HL-60 (cell line): ENCODE data around the gene RBM6.

Experiments
- DNase-seq, 2 experiments: peaks; one replicate each; pipeline ENCODE4 v3.0.0-alpha.2; 2010 to 2020; ENCODE audit warnings: low read depth in 1 of 2, low spot score in 1 of 2
- H3K27ac ChIP-seq: fragments of 250-450 bp; sonication (Bioruptor Pico); replicated peaks from 2 replicates; pipeline ENCODE4 v1.5.1; 2020; ENCODE audit warnings: mild to moderate bottlenecking, moderate library complexity
- H3K27me3 ChIP-seq: fragments of 250-450 bp; sonication (Bioruptor Pico); 2 replicates; pipeline ENCODE4 v1.5.1; 2021; ENCODE audit warnings: mild to moderate bottlenecking, moderate library complexity; ENCODE audit not compliant: insufficient read depth, poor library complexity, severe bottlenecking
- H3K4me3 ChIP-seq: replicated peaks from 2 replicates; pipeline ENCODE4 v1.5.1; 2011; ENCODE audit warnings: mild to moderate bottlenecking, control low read depth, low read length; ENCODE audit not compliant: insufficient read depth
- GABPA ChIP-seq: IDR thresholded peaks from 2 replicates; pipeline ENCODE4 v1.6.1; 2012; ENCODE audit warnings: low read depth
- POLR2AphosphoS5 ChIP-seq: IDR thresholded peaks from 2 replicates; pipeline ENCODE4 v1.6.1; 2012; ENCODE audit warnings: low read depth
- SPI1 ChIP-seq: IDR thresholded peaks from 2 replicates; pipeline ENCODE4 v1.6.1; 2012; ENCODE audit warnings: low read depth, mild to moderate bottlenecking, borderline replicate concordance
- TF ChIP-seq, protein P1 (sequence below): IDR thresholded peaks from one replicate; pipeline ENCODE4 v1.5.1; 2011; ENCODE audit warnings: low read length, control low read depth, inconsistent platforms; ENCODE audit not compliant: insufficient read depth
- TF ChIP-seq, protein P2 (sequence below): IDR thresholded peaks from 2 replicates; pipeline ENCODE4 v1.6.1; 2012; ENCODE audit warnings: low read depth; ENCODE audit not compliant: insufficient replicate concordance

Gene RBM6

DNA sequence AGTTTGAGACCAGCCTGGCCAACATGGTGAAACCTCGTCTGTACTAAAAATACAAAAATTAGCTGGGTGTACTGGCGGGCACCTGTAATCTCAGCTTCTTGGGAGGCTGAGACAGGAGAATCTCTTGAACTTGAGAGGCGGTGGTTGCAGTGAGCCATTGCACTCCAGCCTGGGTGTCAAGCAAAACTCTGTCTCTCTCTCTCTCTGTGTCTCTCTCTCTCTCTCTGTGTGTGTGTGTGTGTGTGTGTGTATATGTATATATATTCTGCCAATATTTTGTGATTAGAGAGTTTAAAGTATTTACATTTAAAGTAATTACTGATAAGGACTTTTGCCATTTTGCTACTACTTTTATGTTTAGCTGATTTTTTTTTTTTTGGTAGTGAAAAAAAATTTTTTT is 15.7 kb downstream of the RBM6 start:
- DNase-seq, result no peak
- Histone ChIP-seq H3K27me3 (no peaks in the 10 kb centered on the region), H3K4me3 (no peak overlapping the region), H3K27ac (no peak overlapping the region)
- TF ChIP-seq SPI1 (no peak), GABPA (no peak), POLR2AphosphoS5 (no peak)
- TF ChIP-seq, protein P1, sequence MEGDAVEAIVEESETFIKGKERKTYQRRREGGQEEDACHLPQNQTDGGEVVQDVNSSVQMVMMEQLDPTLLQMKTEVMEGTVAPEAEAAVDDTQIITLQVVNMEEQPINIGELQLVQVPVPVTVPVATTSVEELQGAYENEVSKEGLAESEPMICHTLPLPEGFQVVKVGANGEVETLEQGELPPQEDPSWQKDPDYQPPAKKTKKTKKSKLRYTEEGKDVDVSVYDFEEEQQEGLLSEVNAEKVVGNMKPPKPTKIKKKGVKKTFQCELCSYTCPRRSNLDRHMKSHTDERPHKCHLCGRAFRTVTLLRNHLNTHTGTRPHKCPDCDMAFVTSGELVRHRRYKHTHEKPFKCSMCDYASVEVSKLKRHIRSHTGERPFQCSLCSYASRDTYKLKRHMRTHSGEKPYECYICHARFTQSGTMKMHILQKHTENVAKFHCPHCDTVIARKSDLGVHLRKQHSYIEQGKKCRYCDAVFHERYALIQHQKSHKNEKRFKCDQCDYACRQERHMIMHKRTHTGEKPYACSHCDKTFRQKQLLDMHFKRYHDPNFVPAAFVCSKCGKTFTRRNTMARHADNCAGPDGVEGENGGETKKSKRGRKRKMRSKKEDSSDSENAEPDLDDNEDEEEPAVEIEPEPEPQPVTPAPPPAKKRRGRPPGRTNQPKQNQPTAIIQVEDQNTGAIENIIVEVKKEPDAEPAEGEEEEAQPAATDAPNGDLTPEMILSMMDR, result no peak
- TF ChIP-seq, protein P2, sequence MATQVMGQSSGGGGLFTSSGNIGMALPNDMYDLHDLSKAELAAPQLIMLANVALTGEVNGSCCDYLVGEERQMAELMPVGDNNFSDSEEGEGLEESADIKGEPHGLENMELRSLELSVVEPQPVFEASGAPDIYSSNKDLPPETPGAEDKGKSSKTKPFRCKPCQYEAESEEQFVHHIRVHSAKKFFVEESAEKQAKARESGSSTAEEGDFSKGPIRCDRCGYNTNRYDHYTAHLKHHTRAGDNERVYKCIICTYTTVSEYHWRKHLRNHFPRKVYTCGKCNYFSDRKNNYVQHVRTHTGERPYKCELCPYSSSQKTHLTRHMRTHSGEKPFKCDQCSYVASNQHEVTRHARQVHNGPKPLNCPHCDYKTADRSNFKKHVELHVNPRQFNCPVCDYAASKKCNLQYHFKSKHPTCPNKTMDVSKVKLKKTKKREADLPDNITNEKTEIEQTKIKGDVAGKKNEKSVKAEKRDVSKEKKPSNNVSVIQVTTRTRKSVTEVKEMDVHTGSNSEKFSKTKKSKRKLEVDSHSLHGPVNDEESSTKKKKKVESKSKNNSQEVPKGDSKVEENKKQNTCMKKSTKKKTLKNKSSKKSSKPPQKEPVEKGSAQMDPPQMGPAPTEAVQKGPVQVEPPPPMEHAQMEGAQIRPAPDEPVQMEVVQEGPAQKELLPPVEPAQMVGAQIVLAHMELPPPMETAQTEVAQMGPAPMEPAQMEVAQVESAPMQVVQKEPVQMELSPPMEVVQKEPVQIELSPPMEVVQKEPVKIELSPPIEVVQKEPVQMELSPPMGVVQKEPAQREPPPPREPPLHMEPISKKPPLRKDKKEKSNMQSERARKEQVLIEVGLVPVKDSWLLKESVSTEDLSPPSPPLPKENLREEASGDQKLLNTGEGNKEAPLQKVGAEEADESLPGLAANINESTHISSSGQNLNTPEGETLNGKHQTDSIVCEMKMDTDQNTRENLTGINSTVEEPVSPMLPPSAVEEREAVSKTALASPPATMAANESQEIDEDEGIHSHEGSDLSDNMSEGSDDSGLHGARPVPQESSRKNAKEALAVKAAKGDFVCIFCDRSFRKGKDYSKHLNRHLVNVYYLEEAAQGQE, result no peak

DNA sequence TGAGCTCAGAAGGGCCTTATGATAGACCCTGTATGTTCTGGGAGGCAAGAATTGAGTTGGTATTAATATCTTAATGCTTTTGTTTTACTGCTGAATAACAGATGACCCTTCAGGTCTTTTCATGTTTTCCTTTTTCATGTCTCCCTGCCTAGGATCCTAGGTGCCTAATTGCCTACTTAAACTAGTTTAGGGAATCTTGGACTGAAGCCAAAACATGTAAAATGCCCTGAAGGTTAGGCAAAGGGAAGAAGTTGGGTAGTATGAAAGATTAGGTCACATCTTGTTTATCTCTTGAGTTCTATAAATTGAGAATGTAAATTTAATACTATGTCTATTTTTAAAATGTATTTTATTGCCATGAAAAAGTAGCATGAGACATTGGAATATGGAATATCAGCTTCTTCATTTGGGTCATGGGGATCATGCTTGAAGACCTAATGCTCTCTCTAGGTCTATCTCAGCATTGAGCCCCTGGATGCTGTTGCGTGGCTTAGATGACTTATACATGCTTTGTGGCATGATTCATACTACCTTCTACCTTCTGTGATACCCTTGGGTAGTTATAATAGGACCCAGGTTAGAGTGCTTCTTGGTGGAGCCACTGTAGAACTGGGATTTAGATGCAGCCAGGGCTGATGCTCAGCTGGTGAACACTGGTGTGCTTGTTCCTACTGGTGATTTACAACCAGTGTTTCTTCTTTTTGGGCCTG is 26.4 kb downstream of the RBM6 start:
- H3K27ac ChIP-seq, result no peak overlapping the region
- H3K4me3 ChIP-seq, result no peak overlapping the region
- H3K27me3 ChIP-seq, result no peaks in the 10 kb centered on the region
- TF ChIP-seq, protein P2, result no peak
- TF ChIP-seq GABPA, result no peak
- no peak for TF ChIP-seq POLR2AphosphoS5
- TF ChIP-seq, protein P1, result no peak
- TF ChIP-seq SPI1, result no peak
- DNase-seq, result no peak

DNA sequence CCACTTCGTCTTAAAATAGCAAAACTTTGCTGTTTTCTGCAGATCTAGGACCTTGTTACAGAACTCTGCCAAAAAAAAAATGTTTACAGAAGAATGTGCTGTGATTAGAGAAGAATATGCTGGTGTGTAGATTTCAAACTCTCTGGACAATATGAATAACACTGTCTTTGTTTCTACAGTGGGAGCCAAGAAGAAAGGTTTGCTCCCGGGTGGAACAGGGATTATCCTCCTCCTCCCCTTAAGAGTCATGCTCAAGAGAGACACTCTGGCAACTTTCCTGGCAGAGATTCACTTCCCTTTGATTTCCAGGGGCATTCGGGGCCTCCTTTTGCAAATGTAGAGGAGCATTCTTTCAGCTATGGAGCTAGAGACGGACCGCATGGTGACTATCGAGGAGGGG is 27.3 kb downstream of the RBM6 start:
- Histone ChIP-seq H3K4me3 (no peak overlapping the region), H3K27ac (no peak overlapping the region), H3K27me3 (no peaks in the 10 kb centered on the region)
- TF ChIP-seq, protein P1, result no peak
- TF ChIP-seq, protein P2, result no peak
- TF ChIP-seq GABPA, result no peak
- TF ChIP-seq SPI1, result no peak
- TF ChIP-seq POLR2AphosphoS5, result no peak
- no peak for DNase-seq
